ENCODE measurements around the gene MFRP. TPM values are rescaled to one million over a fixed set of nuclear protein-coding genes. Genes with fewer than 3 reads are reported as not detected.

Gene MFRP
- total RNA-seq, 1 donor from 2014 or later, result not detected

DNA sequence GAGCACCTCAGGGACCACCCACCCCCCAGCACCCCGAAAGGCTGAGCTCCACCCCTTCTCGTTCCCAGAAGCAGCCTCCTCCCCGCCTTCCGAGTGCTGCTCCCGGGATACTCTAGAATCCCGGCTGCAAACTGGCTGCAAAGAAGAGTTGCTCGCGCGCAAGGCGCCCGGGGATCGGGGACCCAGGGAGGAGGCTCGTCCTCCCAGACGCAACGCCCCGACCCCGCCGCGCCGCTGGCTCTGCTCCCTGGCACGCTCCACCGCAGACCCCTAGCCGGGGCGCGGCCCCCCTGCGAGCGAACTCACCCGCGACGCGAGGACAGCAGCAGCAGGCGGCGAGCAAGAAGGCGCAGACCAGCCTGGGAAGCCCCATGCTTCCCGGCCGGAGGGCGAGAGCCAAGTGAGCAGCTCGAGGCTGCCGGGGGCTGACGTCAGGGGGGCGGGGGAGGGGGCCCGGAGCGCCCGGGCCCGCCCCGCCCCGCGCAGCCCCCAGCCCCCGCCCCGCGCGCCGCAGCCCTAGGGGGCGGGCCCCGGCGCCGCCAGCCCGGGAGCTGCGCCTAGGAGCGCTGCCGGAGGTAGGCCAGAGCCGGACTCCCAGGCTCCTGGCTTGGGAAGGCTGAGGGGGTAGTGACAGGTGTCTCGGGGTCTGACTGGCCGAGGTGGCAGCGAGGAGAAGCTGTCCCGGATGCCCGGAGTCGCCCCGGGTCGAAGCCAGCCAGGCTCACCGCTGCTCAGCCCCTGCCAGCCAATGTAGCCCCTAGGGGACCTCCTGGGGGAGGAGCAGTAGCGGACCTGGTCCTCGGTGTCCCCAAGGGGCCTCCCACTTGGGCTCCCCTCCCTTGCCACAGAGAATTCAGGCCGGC lies 29.5 kb downstream of the MFRP start, which contains the start of gene MCAM:
MCAM (minus strand) TSS at position 402 of the 863 bp plus-strand sequence; CDS start at position 373, 29 bp downstream.
- peak; percentile 67 for DNase-seq
- H3K36me3 Mint-ChIP-seq (ENCODE audit: low read depth), result no peaks in the 10 kb centered on the region
- intact Hi-C loops (cut with micrococcal nuclease), result no loop called here

DNA sequence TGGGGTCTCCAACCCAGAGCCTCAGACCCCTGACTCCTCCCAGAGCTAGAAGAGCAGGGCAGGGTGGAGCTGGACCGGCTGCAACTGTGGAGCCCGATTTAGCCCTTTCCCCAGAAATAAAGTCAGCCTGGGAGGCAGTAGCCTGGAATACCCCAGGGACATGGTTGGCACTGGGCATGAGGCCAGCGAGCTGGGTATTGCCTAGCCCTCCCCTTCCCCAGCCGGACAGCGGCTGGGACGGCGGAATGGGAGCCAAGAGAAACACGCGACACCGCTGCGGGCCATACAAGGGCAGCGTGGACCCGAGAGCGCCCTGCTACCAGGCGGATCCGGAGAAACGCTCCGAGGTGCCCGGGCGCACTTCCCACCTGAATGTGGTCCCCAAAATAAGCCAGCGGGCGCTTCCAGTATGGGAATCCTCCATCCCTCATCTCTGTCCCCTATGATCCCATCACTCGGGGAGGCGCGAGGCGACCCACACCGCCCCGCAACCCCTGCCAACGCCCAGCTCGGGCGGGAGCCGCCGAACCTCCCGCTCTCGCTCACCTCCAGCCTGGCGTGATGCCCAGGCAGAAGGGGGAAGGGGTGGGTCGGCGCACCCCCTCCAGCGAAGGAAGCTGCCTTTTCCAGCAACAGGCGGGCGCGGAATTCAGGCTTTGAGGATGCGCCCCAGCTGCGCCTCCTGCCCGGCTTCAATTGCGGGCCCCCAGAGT lies 30.3 kb downstream of the MFRP start:
- Mint-ChIP-seq H3K9me3 (no peaks in the 10 kb centered on the region), H3K4me3 (peak overlapping the region; percentile 72), H3K4me1 (peaks cover 17% of the 10 kb centered on the region), H3K27ac (no peak overlapping the region), H3K36me3 (ENCODE audit: low read depth) (no peaks in the 10 kb centered on the region), H3K27me3 (peaks cover 30% of the 10 kb centered on the region)
- intact Hi-C loops (cut with micrococcal nuclease), result no loop called here
- peak; percentile 69 for DNase-seq

More for the DNA sequence above, 29.5 kb downstream of the MFRP start, which contains the start of gene MCAM:
- Mint-ChIP-seq H3K4me1 (peaks cover 23% of the 10 kb centered on the region), H3K9me3 (no peaks in the 10 kb centered on the region), H3K4me3 (peak within 1 kb of the TSS; percentile 72), H3K27me3 (peaks cover 30% of the 10 kb centered on the region), H3K27ac (no peak within 1 kb of the TSS)

DNA sequence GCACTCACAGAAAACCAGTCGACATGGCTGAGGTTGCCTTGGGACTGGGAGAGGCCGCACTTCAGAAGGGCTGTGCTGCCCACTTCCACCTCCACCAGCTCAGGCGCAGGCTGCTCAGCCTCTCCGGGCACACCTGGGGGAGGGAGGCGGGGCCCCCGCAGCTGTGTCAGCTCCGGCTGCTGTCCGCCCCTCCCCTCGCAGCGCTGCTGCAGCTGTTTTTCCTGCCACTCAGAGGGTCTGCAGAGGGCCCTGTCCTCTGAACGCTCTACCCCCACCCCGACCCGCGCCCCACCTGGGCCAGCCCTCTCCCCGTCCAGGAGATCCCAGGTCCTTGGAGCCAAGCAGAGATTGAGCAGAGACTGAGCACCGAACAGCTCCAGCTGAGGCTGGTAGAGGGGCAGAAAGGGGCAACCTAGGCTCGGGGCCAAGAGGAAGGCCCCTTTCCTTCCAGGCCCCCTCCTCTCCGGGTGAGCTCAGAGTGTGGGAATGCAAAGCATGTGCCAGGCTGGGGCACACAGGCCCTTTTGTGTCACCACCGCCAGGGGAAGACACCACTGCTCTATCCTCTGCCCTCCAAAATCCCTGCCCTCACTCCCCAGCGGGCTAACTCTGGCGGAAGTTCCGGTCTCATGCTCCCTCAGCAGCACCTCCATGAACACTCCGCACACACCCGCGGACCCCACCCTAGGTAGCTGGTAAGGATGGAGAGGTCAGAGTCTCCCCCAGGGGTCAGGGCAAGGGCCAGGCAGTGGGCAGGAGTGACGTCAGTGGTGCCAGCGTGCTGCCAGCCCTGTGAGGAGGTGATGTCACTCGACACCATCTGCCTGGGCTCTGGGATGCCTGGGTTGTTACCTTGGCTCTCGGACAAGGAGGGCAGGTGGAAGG lies 31.1 kb downstream of the MFRP start:
- intact Hi-C loops (cut with micrococcal nuclease), result no loop called here
- Mint-ChIP-seq H3K27me3 (peaks cover 30% of the 10 kb centered on the region), H3K4me1 (peaks cover 17% of the 10 kb centered on the region), H3K36me3 (ENCODE audit: low read depth) (no peaks in the 10 kb centered on the region), H3K4me3 (peak overlapping the region; percentile 72), H3K9me3 (no peaks in the 10 kb centered on the region), H3K27ac (peak overlapping the region; percentile 29)
- peak; percentile 77 for DNase-seq

DNA sequence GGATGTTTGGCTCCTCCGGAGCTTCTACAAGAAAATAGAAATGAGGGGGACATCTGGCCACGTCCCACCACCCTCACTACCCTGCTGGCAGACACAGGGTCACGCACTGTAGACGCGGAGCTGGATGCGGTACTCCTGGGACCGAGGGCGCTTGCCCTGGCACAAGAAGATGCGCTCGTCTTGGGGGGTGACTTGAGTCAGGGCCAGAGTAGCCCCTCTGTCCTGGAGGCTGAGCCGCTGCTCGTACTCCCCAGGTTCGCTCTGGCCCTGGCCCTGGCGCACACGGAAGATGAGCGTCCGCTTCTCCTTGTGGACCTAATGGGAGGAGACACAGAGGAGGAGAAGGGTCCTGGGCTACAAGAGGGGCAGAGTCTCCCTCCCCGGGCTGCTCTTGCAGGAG lies 31.8 kb downstream of the MFRP start:
- Mint-ChIP-seq H3K36me3 (ENCODE audit: low read depth) (no peaks in the 10 kb centered on the region), H3K27ac (no peak overlapping the region), H3K27me3 (peaks cover 29% of the 10 kb centered on the region), H3K9me3 (no peaks in the 10 kb centered on the region), H3K4me3 (no peak overlapping the region), H3K4me1 (peaks cover 14% of the 10 kb centered on the region)
- DNase-seq, result no peak
- intact Hi-C loops (cut with micrococcal nuclease), result no loop called here

DNA sequence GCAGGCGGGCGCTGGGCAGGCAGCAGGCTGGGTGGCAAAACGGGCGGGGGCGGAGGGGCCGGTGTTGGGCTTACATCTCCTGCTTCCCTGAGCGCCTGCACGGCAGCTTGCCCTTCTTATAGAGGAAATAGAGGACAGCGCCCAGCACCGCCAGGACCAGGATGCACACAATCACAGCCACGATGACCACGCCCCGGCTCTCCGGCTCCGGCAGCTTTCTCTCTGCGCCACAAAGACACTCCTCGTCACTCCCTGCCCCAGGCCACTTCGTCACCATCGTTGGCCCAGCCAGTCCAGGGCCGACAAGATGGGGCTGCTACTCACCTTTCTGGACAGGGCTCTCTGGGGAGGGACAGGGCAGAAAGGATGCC lies 35.8 kb downstream of the MFRP start:
- H3K36me3 Mint-ChIP-seq (ENCODE audit: low read depth), result peaks cover 7% of the 10 kb centered on the region
- H3K27ac Mint-ChIP-seq, result no peak overlapping the region
- intact Hi-C loops (cut with micrococcal nuclease), result no loop called here
- H3K9me3 Mint-ChIP-seq, result no peaks in the 10 kb centered on the region
- no peak overlapping the region for H3K4me3 Mint-ChIP-seq
- DNase-seq, result no peak
- peaks cover 21% of the 10 kb centered on the region for H3K4me1 Mint-ChIP-seq
- peaks cover 9% of the 10 kb centered on the region for H3K27me3 Mint-ChIP-seq

DNA sequence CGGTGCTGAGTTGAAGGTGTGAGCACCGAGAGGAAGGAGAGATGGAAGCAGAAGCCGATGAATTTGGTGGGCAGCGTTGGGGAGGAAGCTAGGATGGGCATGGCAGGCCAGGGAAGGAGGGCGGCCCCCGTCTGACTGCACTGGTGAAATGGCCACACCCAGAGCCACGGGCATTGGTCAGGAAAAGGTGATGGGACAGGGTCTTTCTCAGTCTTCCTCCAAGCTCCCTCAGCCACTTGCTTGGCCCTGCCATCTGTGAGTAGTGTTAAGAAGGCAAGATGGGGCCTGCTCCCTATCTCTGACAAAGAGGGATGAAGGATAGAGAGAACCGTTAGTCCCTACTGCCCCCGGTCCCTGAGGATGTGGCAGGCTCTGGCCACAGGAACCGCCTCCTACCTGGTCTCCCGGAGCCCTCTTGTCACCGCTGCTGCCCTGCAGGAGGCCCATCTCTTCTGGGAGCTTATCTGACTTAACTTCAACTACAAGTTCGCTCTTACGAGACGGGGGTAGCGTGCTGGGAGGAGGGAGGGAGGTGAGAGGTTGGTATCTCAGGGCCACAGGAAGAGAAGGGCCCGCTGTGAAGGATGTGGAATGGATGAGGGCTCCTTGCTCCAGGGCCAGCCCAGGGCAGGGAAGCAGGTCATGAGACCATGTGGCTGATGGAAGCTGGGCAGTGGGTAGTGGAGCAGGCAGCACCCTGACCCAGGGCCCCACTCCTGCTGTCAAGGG lies 36.4 kb downstream of the MFRP start:
- Mint-ChIP-seq H3K4me3 (no peak overlapping the region), H3K27me3 (peaks cover 4% of the 10 kb centered on the region), H3K36me3 (ENCODE audit: low read depth) (peaks cover 9% of the 10 kb centered on the region), H3K9me3 (no peaks in the 10 kb centered on the region), H3K27ac (no peak overlapping the region), H3K4me1 (peaks cover 20% of the 10 kb centered on the region)
- intact Hi-C loops (cut with micrococcal nuclease), result no loop called here
- DNase-seq, result no peak

DNA sequence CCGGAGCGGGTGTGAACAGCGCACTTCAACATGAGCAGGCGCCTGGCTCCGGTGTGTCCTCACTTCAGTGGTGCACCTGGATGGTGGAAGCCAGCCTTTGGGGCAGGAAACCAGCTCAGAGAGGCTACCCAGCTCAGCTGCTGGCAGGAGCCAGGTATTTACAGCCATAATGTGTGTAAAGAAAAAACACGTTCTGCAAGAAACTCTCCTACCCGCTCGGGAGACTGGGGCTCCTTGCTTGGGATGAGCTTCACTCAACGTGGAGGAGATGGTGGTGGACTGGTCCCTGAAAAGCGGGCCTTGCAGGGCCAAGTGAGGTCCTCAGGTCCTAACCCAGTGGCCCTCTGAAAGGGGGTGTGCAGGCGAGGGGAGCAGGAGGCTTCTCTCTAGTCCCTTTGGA lies 37.1 kb downstream of the MFRP start:
- intact Hi-C loops (cut with micrococcal nuclease), result no loop called here

DNA sequence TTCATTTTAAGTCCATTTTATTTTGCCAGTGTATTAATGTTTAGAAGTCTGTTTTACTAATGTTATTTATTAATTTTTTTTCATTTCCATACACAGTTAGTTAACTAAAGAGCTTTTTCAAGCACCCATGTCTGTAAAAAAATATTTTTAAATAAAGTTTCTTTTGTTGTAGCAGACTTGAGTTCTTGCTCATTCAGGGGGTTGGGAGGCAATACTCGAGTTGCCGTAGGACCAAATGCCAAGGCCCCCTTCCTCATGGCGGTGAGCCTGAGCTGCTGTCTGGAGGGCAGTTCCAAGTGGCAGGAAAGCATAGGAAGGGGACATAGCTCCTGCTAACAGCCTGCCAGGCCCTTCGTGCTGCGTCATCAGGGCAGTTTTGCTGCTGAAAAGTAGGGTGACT lies 38.5 kb downstream of the MFRP start:
- H3K27ac Mint-ChIP-seq, result no peak overlapping the region
- intact Hi-C loops (cut with micrococcal nuclease), result no loop called here
- H3K4me1 Mint-ChIP-seq, result peaks cover 25% of the 10 kb centered on the region

More for the DNA sequence above, 37.1 kb downstream of the MFRP start:
- Mint-ChIP-seq H3K27ac (peak overlapping the region; percentile 12), H3K4me1 (peaks cover 25% of the 10 kb centered on the region), H3K27me3 (peaks cover 3% of the 10 kb centered on the region), H3K9me3 (no peaks in the 10 kb centered on the region), H3K36me3 (ENCODE audit: low read depth) (peaks cover 10% of the 10 kb centered on the region), H3K4me3 (no peak overlapping the region)
- DNase-seq, result no peak

DNA sequence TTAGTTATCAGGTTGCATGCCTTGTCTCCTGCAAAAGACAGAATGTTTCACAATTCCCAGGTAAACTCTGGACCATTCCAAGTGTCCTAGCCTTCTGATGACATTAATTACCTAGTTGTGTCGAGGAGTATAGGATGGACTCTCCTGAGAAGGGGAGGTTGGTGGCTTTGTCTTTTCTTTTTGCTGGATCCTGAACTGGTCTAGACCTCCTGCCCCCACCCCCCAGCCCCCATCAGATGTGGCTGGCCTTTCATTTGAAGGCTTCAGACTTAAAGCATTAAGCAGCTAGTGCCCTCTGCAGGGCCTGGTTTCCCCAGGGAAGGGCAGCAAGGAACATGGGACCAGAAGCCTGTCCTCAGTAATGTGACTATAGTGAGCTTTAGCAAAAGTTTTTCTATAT lies 39.3 kb downstream of the MFRP start:
- H3K4me1 Mint-ChIP-seq, result peaks cover 25% of the 10 kb centered on the region
- H3K9me3 Mint-ChIP-seq, result no peaks in the 10 kb centered on the region
- no peak overlapping the region for H3K4me3 Mint-ChIP-seq
- intact Hi-C loops (cut with micrococcal nuclease), result no loop called here
- no peak for DNase-seq
- no peaks in the 10 kb centered on the region for H3K27me3 Mint-ChIP-seq
- H3K36me3 Mint-ChIP-seq (ENCODE audit: low read depth), result peaks cover 24% of the 10 kb centered on the region
- peak overlapping the region; percentile 89 for H3K27ac Mint-ChIP-seq

More for the DNA sequence above, 38.5 kb downstream of the MFRP start:
- H3K4me3 Mint-ChIP-seq, result no peak overlapping the region
- H3K36me3 Mint-ChIP-seq (ENCODE audit: low read depth), result peaks cover 18% of the 10 kb centered on the region
- H3K9me3 Mint-ChIP-seq, result no peaks in the 10 kb centered on the region
- H3K27me3 Mint-ChIP-seq, result no peaks in the 10 kb centered on the region
- DNase-seq, result no peak

DNA sequence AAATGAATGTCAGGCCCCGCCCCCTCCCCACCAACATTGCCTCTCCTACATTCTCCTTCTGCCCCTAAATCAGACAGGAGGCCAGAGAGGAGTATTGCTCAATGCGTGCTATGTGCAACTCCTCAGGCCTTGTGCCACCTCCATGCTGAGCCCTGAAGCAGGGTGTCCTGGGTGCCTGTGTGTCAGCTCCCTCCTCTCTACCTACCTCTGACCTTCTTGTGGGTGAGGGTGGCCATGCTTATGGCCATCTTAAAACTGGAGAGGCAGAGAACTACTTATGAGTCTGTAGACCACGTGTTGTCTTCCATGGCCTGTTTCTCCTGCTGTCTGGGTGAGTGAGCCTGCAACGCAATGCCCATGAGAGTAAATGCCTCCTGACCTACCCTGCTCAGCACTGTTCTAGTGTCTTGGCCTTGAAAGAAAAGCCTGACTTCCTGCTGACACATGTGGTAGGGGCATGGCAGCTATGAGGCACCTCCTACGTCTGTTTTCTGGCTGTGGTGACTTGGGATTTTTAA lies 40.1 kb downstream of the MFRP start:
- peak overlapping the region; percentile 65 for H3K4me3 Mint-ChIP-seq
- no peaks in the 10 kb centered on the region for H3K27me3 Mint-ChIP-seq
- peaks cover 32% of the 10 kb centered on the region for H3K36me3 Mint-ChIP-seq (ENCODE audit: low read depth)
- H3K4me1 Mint-ChIP-seq, result peaks cover 25% of the 10 kb centered on the region
- DNase-seq, result peak; percentile 75
- no peaks in the 10 kb centered on the region for H3K9me3 Mint-ChIP-seq
- intact Hi-C loops (cut with micrococcal nuclease), result loop anchor here (1.0 kb wide), 1 partner anchor 15 kb away; no protein-coding TSS in a partner anchor
- peak overlapping the region; percentile 89 for H3K27ac Mint-ChIP-seq

DNA sequence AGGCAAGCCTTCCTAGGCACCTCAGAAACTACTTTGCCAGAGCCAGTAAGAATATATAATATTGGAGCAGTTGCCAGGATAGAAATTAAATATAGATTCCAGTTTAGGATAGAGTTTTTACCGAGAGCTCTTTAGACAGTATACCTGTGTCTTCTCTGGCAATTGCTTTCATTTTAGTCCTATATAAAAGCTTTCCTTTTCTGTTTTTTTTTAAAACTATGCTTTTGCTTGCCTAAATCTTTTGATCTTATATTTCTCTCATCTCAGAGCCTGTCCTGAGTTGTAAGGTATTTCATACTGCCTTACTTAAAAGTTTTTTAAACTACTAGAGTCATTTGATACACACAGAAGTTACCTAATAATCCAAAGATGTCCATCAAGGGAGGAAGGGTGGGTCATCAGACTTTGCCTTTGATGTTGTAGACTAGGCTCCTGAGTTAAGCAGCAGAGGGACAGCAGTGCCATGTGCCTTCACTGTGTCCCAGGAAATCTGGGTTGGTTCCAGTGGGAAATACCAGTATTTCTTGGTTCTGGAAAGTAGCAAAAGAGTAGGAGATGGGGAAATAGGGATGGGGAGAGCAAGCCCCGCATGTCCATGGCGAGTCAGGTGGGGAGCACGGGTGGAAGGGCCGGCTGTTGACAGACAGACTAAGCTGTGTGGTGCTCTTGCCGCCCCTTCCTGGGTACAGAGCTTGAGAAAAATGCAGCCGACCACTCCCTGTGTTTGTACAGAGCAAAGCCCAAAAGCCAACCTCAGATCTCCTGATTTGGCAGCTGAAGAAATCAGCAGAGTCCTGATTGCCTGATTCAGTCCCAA lies 40.7 kb downstream of the MFRP start:
- Mint-ChIP-seq H3K9me3 (no peaks in the 10 kb centered on the region), H3K4me1 (peaks cover 25% of the 10 kb centered on the region), H3K4me3 (peak overlapping the region; percentile 32), H3K36me3 (ENCODE audit: low read depth) (peaks cover 36% of the 10 kb centered on the region), H3K27me3 (no peaks in the 10 kb centered on the region), H3K27ac (peak overlapping the region; percentile 89)
- DNase-seq, result peak; percentile 55
- intact Hi-C loops (cut with micrococcal nuclease), result loop anchor here (1.0 kb wide), 1 partner anchor 16 kb away; no protein-coding TSS in a partner anchor

DNA sequence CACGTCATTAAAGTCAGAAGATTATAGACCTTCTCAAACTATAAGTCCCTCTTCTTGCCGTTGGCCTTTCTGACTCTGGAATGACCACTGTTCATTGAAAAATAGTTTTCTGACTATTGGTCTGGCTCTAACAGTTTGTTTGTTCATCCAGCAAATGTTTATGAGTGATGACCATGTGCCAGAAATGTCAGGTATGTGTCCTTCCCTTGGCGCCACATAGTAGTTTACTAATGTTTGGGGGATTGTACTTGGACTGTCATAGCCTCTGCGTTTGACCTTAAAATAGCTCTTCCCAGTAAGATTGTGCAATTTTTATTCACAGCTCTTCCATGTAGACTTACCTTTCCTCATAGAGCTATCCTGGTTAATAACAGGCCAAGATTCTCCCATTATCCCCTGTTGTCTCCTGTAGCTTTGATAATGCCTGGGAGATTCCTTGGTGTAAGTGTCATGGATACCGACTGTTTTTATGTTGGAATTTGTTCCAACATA lies 43.2 kb downstream of the MFRP start:
- H3K4me3 Mint-ChIP-seq, result no peak overlapping the region
- peaks cover 25% of the 10 kb centered on the region for H3K4me1 Mint-ChIP-seq
- no peak overlapping the region for H3K27ac Mint-ChIP-seq
- intact Hi-C loops (cut with micrococcal nuclease), result no loop called here
- no peak for DNase-seq
- peaks cover 56% of the 10 kb centered on the region for H3K36me3 Mint-ChIP-seq (ENCODE audit: low read depth)
- H3K27me3 Mint-ChIP-seq, result no peaks in the 10 kb centered on the region
- H3K9me3 Mint-ChIP-seq, result no peaks in the 10 kb centered on the region

All from activated CD4-positive, alpha-beta T cell treated with anti-CD3 and anti-CD28 coated beads, Interleukin-2, amount 10 ng/mL, durations not matched to agents 24 days and 14 days (primary cell).